DMS79 treated with DMSO at 0.1 percent for 48 hours (cell line): ENCODE results near the gene CDH4.

ENCODE experiments used
- DNase-seq: peaks from one replicate; lab custom pipeline; 2025; lab: John Stamatoyannopoulos, UW

The CDH4 gene

GRCh38 chr20:61788343-61788742 lies 536.3 kb downstream of the CDH4 start:
- no peak for DNase-seq

GRCh38 chr20:61789329-61789728 lies 537.3 kb downstream of the CDH4 start:
- DNase-seq, result no peak

GRCh38 chr20:61790116-61790827 lies 538.2 kb downstream of the CDH4 start:
- DNase-seq, result no peak

- DNase-seq, result no peak
Measured at GRCh38 chr20:61791995-61792394, 539.9 kb downstream of the CDH4 start.

GRCh38 chr20:61795669-61796630 lies 543.9 kb downstream of the CDH4 start:
- no peak for DNase-seq

- DNase-seq, result no peak
Measured at GRCh38 chr20:61796738-61797137, 544.7 kb downstream of the CDH4 start.

- no peak for DNase-seq
Measured at GRCh38 chr20:61797200-61797599, 545.1 kb downstream of the CDH4 start.

- no peak for DNase-seq
Measured at GRCh38 chr20:61797971-61798411, 545.9 kb downstream of the CDH4 start.

- no peak for DNase-seq
Measured at GRCh38 chr20:61798632-61799031, 546.6 kb downstream of the CDH4 start.

- DNase-seq, result no peak
Measured at GRCh38 chr20:61799394-61799923, 547.4 kb downstream of the CDH4 start.

- DNase-seq, result no peak
Measured at GRCh38 chr20:61799928-61800327, 547.9 kb downstream of the CDH4 start.

- no peak for DNase-seq
Measured at GRCh38 chr20:61800359-61801064, 548.5 kb downstream of the CDH4 start.

- no peak for DNase-seq
Measured at GRCh38 chr20:61801065-61801360, 549.0 kb downstream of the CDH4 start.

GRCh38 chr20:61801428-61801827 lies 549.4 kb downstream of the CDH4 start:
- no peak for DNase-seq

GRCh38 chr20:61801857-61802442 lies 549.9 kb downstream of the CDH4 start:
- no peak for DNase-seq

- no peak for DNase-seq
Measured at GRCh38 chr20:61802721-61803311, 550.8 kb downstream of the CDH4 start.

GRCh38 chr20:61803416-61803914 lies 551.4 kb downstream of the CDH4 start:
- DNase-seq, result no peak

GRCh38 chr20:61803915-61804751 lies 552.1 kb downstream of the CDH4 start:
- no peak for DNase-seq

- DNase-seq, result no peak
Measured at GRCh38 chr20:61804752-61805295, 552.8 kb downstream of the CDH4 start.

GRCh38 chr20:61805365-61805764 lies 553.3 kb downstream of the CDH4 start:
- no peak for DNase-seq
